Measurements from ENCODE around the gene ACOT7. TPM values are rescaled to one million over a fixed set of nuclear protein-coding genes. Genes with fewer than 3 reads are reported as not detected.

ACOT7 gene
- total RNA-seq, 1 experiment from 2014 or later: 120 TPM

- H3K36me3 ChIP-seq (ENCODE audit: control insufficient read depth, insufficient read depth, low read length): no peaks in the 10 kb centered on the region
- peaks cover 10% of the 10 kb centered on the region for H3K4me1 ChIP-seq (ENCODE audit: control insufficient read depth, insufficient read depth, low read length)
- CTCF ChIA-PET: interaction anchor here (0.7 to 3.3 kb wide), 5 partner anchors 9 to 190 kb away, joined by 3 to 29 read pairs (median 4); no protein-coding TSS in a partner anchor
- H3K27ac ChIP-seq (ENCODE audit: low read length): no peak overlapping the region
- ATAC-seq (no peak), DNase-seq (ENCODE audit: low read depth, low spot score) (no peak)
- intact Hi-C loops (cut with micrococcal nuclease; ENCODE audit: unreplicated experiment) (loop anchor here (1.0 to 5.0 kb wide), 3 partner anchors 96 to 230 kb away; no protein-coding TSS in a partner anchor), in situ Hi-C loops (cut with HindIII; ENCODE audit: low pct_unique_long_range_greater_than_20kb, low sequenced_read_pairs) (no loop called here)
- H3K4me3 ChIP-seq (ENCODE audit: low read depth in 2 of 2, low read length in 2 of 2): no peak overlapping the region
- no peaks in the 10 kb centered on the region; the same call in 1 of the 2 replicates for H3K27me3 ChIP-seq (ENCODE audit: control insufficient read depth, insufficient read depth, low read length)
- POLR2A ChIA-PET: no interaction called here
- TF ChIP-seq TCF7L2 (IDR thresholded peaks at IDR 0.05; ENCODE audit: low read depth, low read length): no peak
- TF ChIP-seq REST (IDR thresholded peaks at IDR 0.05; ENCODE audit: insufficient read depth in 1 of 2, low read depth in 2 of 2, low read length in 1 of 2): no peak
- no peak for TF ChIP-seq CTCF (IDR thresholded peaks at IDR 0.05)
- TF ChIP-seq POLR2AphosphoS5 (IDR thresholded peaks at IDR 0.05; ENCODE audit: low read depth, low read length): no peak
- no peak for TF ChIP-seq SIN3A (IDR thresholded peaks at IDR 0.05; ENCODE audit: borderline replicate concordance, insufficient read depth, low read depth, low read length)
- no TSS peak for BruUV-seq (replicated peaks)
- H3K9me3 ChIP-seq (ENCODE audit: control insufficient read depth, insufficient read depth, low read depth, low read length): no peaks in the 10 kb centered on the region
These were observed 145.9 kb downstream of the ACOT7 start for GRCh38 chr1:6247651-6248050.

- Histone ChIP-seq H3K9me3 (ENCODE audit: control insufficient read depth, insufficient read depth, low read depth, low read length) (no peaks in the 10 kb centered on the region), H3K36me3 (ENCODE audit: control insufficient read depth, insufficient read depth, low read length) (no peaks in the 10 kb centered on the region), H3K27me3 (ENCODE audit: control insufficient read depth, insufficient read depth, low read length) (no peaks in the 10 kb centered on the region; the same call in 1 of the 2 replicates), H3K27ac (ENCODE audit: low read length) (no peak overlapping the region), H3K4me1 (ENCODE audit: control insufficient read depth, insufficient read depth, low read length) (peaks cover 10% of the 10 kb centered on the region), H3K4me3 (ENCODE audit: low read depth in 2 of 2, low read length in 2 of 2) (peak overlapping the region; percentile 48 to 64)
- peak; percentile 51 for DNase-seq (ENCODE audit: low read depth, low spot score)
- in situ Hi-C loops (cut with HindIII; ENCODE audit: low pct_unique_long_range_greater_than_20kb, low sequenced_read_pairs) (no loop called here), intact Hi-C loops (cut with micrococcal nuclease; ENCODE audit: unreplicated experiment) (loop anchor here (1.0 to 5.0 kb wide), 3 partner anchors 97 to 231 kb away; no protein-coding TSS in a partner anchor)
- POLR2A ChIA-PET: interaction anchor here (0.6 kb wide), 2 partner anchors 42 to 687 kb away, joined by 3 read pairs; no protein-coding TSS in a partner anchor
- ATAC-seq: peak; percentile 51
- no TSS peak for BruUV-seq (replicated peaks)
- CTCF ChIA-PET: interaction anchor here (0.6 to 3.3 kb wide), 12 partner anchors 9 to 276 kb away, joined by 3 to 29 read pairs (median 4); no protein-coding TSS in a partner anchor
- peak in 1 of 2 experiments; percentile 77; a peak in 1 of 4 replicates for TF ChIP-seq REST (IDR thresholded peaks at IDR 0.05; ENCODE audit: insufficient read depth in 1 of 2, low read depth in 2 of 2, low read length in 1 of 2)
- TF ChIP-seq TCF7L2 (IDR thresholded peaks at IDR 0.05; ENCODE audit: low read depth, low read length): no peak
- peak; percentile 94 for TF ChIP-seq CTCF (IDR thresholded peaks at IDR 0.05)
These were observed 146.8 kb downstream of the ACOT7 start for GRCh38 chr1:6246497-6247467.

Measured in Panc1 (cell line).